Measurements from ENCODE around the gene STUB1.

GRCh38 chr16:654034-654433, 26.2 kb upstream of the STUB1 start:
- TF ChIP-seq TEAD4 (IDR thresholded peaks at IDR 0.05) (no peak), REST (IDR thresholded peaks at IDR 0.05; ENCODE audit: low read depth) (no peak), EP300 (IDR thresholded peaks at IDR 0.05; ENCODE audit: borderline replicate concordance) (no peak), ZBTB7A (IDR thresholded peaks at IDR 0.05; ENCODE audit: low read depth) (no peak), CEBPB (IDR thresholded peaks at IDR 0.05) (no peak), YY1 (IDR thresholded peaks at IDR 0.05; ENCODE audit: low read depth) (no peak), CREB1 (IDR thresholded peaks at IDR 0.05; ENCODE audit: low read depth) (no peak), TAF1 (IDR thresholded peaks at IDR 0.05; ENCODE audit: low read depth) (no peak), TCF12 (IDR thresholded peaks at IDR 0.05; ENCODE audit: low read depth) (no peak), RAD21 (IDR thresholded peaks at IDR 0.05; ENCODE audit: low read depth) (no peak), NFIC (IDR thresholded peaks at IDR 0.05) (no peak)

All from Ishikawa (cell line).